Activated CD8-positive, alpha-beta memory T cell treated with anti-CD3 and anti-CD28 coated beads, Interleukin-2, amount 50 U/mL, for 24 hours (primary cell): ENCODE results near the gene TMEM53.

Source experiments
- DNase-seq: peaks from one replicate; pipeline ENCODE4 v3.0.0-alpha.2; 2020; ENCODE audit errors: extremely low read depth

The TMEM53 gene

GRCh38 chr1:44698138-44698537 is 23.9 kb upstream of the TMEM53 start:
- no peak for DNase-seq

DNA sequence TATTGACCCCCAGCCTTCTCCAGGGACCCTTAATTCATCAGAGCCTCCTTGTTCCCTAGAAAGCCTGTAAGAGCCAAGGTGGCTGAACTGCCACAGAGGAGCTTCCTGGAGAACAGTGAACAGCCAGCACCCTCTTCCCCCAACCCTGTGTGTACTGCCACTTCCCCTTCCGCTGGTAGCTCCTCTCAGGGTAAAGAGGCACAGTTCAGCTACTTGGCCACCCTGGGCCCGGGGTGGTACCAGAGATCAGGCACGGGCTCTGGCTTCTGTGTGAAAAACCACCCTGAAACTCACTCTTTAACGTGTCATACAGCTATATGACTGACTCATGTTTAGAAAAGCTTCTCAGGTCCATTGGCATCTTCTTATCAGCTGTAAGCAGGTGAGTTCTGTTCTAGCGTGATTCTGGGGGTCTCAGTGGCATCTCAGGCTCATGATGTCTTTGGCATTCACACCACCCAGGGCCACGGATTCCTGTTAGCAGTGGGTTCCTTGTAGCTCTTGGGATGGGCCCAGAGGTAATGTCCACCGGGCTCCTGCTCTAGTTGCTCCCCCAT is 22.6 kb upstream of the TMEM53 start:
- no peak for DNase-seq

- no peak for DNase-seq
Measured at GRCh38 chr1:44696101-44696500, 21.8 kb upstream of the TMEM53 start.

GRCh38 chr1:44695671-44696070 is 21.4 kb upstream of the TMEM53 start:
- no peak for DNase-seq

DNA sequence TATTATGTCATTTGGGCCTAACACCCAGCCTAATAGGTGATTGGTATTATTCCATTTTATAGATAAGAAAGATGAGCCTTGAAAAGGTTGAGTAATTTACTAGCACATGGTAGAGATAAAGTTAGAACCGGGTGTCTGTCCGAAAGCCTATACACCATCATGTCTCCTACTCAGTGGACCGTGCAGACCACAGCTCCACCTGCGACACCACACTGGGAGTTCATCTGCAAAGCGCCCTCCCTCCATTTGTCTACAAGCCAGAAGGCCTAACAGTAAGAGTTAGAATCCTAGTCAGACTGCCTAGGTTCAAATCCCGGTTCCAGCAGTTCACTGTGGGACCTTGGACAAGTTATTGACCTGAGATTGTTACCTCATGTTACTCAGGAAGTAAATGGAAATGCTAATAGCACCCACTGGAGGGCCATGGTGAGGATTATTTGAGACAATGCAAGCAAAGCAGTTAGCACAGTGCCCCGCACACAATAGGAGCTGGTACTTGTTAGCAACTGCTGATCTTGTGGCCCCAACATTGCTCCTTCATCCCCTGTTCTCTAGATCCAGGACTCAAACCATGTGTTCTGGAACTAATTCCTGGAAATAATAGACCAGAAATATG is 20.7 kb upstream of the TMEM53 start:
- no peak for DNase-seq

DNA sequence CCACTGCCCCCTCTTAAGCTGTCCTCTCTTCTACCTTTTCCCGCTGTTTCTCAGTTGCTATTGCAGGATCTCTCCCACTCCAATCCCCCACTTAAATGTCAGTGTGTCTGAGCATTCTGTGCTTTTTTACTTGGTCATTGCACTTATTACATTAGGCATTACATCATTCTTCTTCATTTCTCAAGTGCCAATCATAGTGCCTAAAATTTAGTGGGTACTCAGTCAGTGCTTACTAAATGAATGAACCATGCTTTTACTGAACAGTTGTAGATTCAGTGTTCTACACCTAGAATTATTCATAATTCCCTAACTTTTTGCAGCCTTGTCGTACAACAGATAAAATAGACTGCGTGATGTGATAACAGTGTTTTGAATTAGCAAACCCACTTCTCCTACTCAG is 19.6 kb upstream of the TMEM53 start:
- no peak for DNase-seq

- no peak for DNase-seq
Measured at GRCh38 chr1:44693159-44693558, 18.9 kb upstream of the TMEM53 start.

DNA sequence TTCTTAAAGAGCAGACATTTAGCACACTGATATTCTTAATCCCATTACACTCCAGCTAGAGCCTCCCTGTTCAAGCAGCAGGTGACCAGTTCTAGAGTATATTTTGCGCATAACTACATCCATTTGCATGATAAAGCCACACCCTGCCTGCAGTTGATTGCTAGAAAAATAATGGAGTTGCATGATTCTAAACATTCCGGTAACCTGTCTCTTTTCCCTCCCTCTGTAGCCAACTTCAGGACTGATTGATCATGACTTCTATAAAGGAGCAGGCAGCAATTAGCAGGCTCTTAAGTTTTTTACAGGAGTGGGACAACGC is 15.1 kb upstream of the TMEM53 start:
- DNase-seq = no peak

DNA sequence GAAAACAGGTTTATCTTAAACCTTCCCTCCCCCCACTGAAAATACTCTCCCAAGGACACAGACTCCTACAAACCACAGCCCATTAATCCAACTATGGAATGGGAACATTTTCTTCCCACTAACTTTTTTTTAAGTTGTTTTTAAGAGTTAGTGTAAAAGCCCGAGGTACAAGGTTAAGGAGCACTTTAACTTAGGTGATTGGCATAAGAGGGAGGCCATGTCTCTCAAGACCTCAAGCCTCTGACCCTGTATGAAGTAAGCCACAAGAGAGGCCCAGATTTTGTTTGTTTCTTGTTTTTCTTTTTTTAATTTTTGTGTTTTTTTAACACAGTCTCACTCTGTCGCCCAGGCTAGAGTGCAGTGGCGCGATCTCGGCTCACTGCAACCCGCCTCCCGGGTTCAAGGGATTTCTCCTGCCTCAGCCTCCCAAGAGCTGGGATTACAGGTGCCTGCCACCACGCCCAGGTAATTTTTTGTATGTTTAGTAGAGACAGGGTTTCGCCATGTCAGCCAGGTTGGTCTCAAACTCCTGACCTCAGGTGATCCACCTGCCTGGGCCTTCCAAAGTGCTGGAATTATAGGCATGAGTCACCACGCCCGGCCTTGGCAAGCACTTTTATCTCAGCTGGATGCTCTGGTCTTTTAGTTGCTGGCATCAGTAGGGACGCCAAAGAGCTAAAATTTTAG is 14.6 kb upstream of the TMEM53 start:
- no peak for DNase-seq

- no peak for DNase-seq
Measured at GRCh38 chr1:44685881-44686280, 11.6 kb upstream of the TMEM53 start.

DNA sequence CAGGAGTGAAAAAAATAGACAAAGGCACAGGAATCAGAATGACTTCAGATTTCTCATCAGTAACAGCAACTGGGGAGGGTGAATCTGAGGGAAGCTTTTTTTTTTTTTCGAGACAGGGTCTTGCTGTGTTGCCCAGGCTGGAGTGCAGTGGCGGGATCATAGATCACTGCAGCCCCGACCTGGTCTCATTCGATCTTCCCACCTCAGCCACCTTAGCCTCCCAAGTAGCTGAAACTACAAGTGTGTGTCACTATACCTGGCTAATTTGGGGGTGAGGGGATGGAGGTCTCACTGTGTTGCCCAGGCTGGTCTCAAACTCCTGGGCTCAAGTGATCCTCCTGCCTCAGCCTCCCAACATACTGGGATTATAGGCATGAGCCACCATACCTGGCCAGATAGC is 10.9 kb upstream of the TMEM53 start:
- no peak for DNase-seq

DNA sequence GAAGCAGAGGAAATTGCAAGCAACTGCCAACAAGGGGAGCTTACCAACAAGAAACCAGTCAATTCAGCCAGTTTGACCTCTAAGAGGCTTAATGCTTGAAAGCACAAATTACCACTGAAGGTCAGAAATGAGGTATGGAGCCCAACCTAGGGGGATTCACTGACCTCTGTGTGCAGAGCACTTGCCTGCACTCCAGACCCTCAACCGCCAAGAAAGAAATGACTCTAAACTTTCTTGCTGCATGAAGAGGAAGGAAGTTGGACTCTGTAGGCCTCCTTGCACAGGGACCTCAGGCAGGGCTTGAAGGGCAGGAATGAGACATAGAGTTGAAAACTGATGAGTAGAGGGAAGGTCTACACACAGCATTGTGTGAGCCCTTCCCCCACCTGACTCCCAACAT is 10.2 kb upstream of the TMEM53 start:
- no peak for DNase-seq

- DNase-seq = no peak
Measured at GRCh38 chr1:44682883-44683265, 8.6 kb upstream of the TMEM53 start.

- no peak for DNase-seq
Measured at GRCh38 chr1:44681905-44682882, 7.9 kb upstream of the TMEM53 start.

DNA sequence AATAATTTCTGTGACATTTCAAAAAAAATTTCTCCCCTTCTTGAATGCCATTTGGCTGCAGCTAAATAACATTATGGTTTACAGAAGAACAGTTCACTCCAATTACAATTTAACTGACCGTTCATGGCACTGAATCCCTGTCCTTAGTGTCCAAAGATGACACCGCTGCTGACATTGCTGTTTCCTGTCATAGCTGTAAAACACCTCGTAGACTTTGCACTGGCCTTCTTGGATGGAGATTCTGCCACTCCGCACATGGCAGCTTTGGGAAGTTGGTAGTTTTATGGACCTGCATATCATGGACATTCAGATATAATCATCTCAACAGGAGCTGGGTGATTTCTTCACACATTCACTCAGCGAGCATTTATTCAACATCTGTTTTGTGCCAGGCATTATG is 5.2 kb upstream of the TMEM53 start:
- DNase-seq = no peak

DNA sequence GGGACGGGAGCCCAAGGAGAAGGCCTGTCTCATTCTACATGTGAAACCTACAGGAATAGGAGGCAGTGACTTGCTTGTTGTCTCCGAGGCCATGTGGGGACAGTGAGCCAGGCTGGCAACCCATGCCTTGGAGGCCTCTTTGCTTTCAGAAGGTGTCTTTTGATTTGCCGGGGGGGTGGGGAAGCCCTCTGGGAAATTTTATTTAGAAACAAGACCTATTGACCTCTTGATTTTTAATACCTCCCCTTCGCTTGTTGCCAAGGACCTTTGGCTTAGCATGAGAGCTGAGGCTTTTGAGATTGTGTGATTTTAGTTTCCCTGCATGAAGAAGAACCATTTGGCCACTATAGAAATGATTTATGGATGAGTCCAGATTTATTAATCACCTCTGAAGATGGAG is 4.3 kb upstream of the TMEM53 start:
- DNase-seq = no peak

GRCh38 chr1:44678120-44678519 is 3.8 kb upstream of the TMEM53 start:
- no peak for DNase-seq

- DNase-seq = no peak
Measured at GRCh38 chr1:44677201-44677766, 3.0 kb upstream of the TMEM53 start.

GRCh38 chr1:44676484-44677200 is 2.4 kb upstream of the TMEM53 start:
- no peak for DNase-seq

DNA sequence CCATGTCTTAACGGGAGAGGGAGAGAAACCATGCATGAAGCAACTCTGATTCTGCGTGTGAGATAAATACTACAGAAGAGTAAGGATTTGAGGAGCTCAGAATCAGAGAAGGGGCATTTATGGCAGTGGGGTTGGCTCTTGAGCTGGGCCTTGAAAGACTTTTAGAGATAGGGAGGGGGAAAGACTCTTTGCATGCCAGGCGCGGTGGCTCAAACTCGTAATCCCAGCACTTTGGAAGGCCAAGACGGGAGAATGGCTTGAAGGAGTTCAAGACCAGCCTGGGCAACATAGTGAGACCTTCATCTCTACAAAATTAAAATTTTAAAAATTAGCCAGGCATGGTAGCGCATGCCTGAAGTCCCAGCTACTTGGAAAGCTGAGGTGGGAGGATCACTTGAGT is 905 bp upstream of the TMEM53 start:
- no peak for DNase-seq

- no peak for DNase-seq
Measured at GRCh38 chr1:44673675-44674112, 587 bp downstream of the TMEM53 start.
